Measurements from ENCODE around the gene PDE8A. TPM values are rescaled to one million over a fixed set of nuclear protein-coding genes. Genes with fewer than 3 reads are reported as not detected.
A peak's percentile ranks its signal among the peaks of the same experiment; 100 is the strongest.

The PDE8A gene
- total RNA-seq, 2 donors from 2014 or later, result 19.2 to 23.2 TPM

DNA sequence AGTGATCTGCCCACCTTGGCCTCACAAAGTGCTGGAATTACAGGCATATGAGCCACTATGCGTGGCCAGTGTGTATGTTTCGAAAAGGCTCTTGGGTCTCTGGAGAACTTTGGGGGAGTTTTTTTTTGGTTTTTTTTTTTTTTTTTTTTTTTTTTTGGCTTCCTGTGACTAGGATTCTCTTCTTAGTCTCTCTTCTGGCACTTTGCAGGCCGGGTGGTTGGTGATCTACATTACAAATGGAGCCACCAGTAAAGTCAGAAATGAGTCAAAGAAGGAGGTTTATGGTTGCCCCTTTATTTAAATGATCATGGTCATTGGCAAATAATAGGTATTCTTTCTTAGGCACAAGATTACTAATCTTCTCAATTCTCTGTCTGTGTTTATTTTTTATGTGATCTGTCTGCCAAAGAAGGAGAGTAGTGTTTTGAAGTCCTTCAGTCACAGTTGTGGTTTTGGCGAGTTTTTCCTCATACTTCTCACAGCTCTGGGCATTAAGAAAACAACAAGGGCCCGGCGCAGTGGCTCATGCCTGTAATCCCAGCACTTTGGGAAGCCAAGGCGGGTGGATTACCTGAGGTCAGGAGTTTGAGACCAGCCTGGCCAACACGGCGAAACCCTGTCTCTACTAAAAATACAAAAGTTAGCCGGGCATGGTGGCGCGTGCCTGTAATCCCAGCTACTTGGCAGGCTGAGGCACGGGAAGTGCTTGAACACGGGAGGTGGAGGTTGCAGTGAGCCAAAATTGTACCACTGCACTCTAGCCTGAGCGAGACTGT lies 38.3 kb downstream of the PDE8A start:
- H3K4me3 ChIP-seq, result no peak overlapping the region
- H3K9me3 ChIP-seq, result no peaks in the 10 kb centered on the region
- TF ChIP-seq, protein P1, sequence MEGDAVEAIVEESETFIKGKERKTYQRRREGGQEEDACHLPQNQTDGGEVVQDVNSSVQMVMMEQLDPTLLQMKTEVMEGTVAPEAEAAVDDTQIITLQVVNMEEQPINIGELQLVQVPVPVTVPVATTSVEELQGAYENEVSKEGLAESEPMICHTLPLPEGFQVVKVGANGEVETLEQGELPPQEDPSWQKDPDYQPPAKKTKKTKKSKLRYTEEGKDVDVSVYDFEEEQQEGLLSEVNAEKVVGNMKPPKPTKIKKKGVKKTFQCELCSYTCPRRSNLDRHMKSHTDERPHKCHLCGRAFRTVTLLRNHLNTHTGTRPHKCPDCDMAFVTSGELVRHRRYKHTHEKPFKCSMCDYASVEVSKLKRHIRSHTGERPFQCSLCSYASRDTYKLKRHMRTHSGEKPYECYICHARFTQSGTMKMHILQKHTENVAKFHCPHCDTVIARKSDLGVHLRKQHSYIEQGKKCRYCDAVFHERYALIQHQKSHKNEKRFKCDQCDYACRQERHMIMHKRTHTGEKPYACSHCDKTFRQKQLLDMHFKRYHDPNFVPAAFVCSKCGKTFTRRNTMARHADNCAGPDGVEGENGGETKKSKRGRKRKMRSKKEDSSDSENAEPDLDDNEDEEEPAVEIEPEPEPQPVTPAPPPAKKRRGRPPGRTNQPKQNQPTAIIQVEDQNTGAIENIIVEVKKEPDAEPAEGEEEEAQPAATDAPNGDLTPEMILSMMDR (IDR thresholded peaks at IDR 0.05), result no peak
- H3K4me1 ChIP-seq, result peaks cover 0 to 14% of the 10 kb centered on the region in 2 donors
- DNase-seq (ENCODE audit: low spot score), result no peak
- H3K27ac ChIP-seq, result no peak overlapping the region
- no peaks in the 10 kb centered on the region for H3K27me3 ChIP-seq
- H3K36me3 ChIP-seq, result no peaks in the 10 kb centered on the region

DNA sequence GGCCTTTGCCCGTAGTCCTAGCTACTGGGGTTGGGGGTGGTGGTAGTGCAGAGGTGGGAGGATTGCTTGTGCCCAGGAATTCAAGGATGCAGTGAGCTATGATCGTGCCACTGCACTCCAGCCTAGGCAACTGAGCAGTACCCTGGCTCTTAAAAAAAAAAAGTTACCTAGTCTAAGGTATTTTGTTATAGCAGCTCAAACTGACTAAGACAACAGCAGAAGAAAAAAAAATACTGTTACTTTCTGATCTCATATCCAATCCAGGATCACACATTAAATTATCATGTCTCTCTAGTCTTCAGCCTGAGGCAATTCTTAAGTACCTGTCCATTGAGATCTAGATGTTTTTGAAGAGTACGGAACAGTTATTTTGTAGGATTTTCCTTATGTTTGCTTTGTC lies 39.8 kb downstream of the PDE8A start:
- no peak overlapping the region for H3K4me3 ChIP-seq
- no peak overlapping the region for H3K27ac ChIP-seq
- no peak for DNase-seq (ENCODE audit: low spot score)
- no peaks in the 10 kb centered on the region for H3K36me3 ChIP-seq
- H3K4me1 ChIP-seq, result peaks cover 5 to 25% of the 10 kb centered on the region in 2 donors
- TF ChIP-seq, protein P1 (IDR thresholded peaks at IDR 0.05), result no peak
- H3K27me3 ChIP-seq, result no peaks in the 10 kb centered on the region
- H3K9me3 ChIP-seq, result no peaks in the 10 kb centered on the region

DNA sequence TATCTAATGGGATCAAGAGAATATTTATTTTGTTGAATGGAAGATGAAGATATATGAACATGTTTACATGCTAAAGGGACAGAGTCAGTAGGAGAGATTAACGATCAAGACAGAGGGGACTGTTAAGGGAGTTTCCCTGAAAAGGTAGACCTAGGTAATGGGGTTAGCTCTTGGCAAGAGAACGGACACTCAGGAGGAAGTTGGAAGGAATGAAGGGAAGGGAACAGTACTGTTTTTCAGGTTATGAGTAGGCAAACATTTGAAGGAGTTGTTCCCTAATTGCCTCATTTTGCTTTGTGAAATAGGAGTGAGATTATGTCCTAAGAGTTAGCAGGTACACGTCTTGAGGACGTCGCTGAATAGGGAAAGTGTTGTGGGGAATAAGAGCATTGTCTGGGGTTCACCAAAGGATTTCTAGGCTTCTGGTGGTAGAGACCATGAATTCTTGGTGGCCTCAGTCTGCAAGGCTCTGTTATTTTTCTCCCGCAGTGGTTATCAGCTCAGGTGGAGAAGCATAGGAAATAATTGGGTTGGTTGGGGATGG lies 41.3 kb downstream of the PDE8A start:
- TF ChIP-seq, protein P1 (IDR thresholded peaks at IDR 0.05), result no peak
- Histone ChIP-seq H3K4me3 (no peak overlapping the region), H3K36me3 (no peaks in the 10 kb centered on the region), H3K9me3 (no peaks in the 10 kb centered on the region), H3K27ac (no peak overlapping the region), H3K27me3 (no peaks in the 10 kb centered on the region), H3K4me1 (peaks cover 5 to 39% of the 10 kb centered on the region in 2 donors)
- no peak for DNase-seq (ENCODE audit: low spot score)

DNA sequence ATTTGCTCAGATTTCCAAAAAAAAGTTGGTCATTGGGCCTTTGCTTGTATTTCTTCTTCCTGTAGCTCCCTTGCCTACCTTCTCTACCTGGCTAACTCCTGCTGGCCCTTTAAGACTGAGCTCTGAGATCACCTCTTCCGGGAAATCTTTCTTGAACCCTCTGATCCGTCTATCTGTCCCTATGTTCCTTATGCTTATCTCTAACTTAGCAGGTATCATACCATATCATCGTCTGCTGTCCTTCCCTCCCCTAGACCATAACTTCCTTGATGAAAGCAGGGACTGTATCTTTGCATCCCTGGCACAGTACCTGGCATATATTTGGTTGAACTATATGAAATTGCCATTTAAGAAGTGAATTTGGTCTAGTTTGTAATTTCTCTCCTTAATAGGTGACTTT lies 42.3 kb downstream of the PDE8A start:
- no peak overlapping the region for H3K27ac ChIP-seq
- peaks cover 5 to 39% of the 10 kb centered on the region in 2 donors for H3K4me1 ChIP-seq
- DNase-seq (ENCODE audit: low spot score), result no peak
- no peaks in the 10 kb centered on the region for H3K36me3 ChIP-seq
- H3K9me3 ChIP-seq, result no peaks in the 10 kb centered on the region
- no peak overlapping the region for H3K4me3 ChIP-seq
- TF ChIP-seq, protein P1 (IDR thresholded peaks at IDR 0.05), result no peak
- no peaks in the 10 kb centered on the region for H3K27me3 ChIP-seq

DNA sequence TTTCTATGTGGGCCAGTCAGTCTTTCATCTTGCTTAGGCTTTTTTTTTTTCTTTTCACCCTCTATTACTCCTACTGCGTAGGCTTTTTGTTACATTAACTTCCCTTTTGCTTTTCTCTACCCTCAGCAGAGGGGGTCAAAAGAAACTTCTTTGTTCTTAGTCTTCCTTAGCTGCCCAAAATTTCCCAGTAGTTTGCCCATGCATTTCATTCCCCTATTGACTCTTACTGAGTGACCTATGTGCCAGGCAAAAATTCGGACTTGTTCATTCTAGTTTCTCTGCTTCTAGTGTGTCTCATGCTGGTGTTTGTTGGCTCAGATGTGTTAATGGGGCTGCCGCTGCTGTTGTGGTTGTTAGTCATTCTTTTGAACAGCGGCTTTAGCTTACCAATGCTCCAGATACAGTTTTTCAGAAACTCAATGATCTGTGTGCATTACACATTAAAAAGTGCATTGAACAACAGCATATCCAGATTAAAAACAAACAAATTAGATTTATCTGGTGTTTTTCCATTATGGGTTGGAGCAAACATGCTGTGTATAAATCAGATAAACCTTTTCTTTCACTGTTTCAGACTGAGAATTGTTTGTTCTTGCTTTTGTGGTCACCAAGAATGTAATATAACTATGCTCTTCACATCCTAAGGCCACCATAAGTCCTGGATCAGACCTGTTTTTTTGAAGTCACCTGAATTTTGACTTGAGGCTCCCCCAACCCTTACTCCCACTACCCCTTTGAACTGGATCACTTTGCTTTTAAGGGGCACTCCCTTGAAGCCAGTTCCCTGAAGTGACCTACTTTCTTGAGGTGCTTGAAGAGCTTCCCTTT lies 43.1 kb downstream of the PDE8A start:
- Histone ChIP-seq H3K4me3 (no peak overlapping the region), H3K36me3 (no peaks in the 10 kb centered on the region), H3K27me3 (no peaks in the 10 kb centered on the region), H3K27ac (peak overlapping the region; percentile 22 to 38), H3K4me1 (peaks cover 5 to 39% of the 10 kb centered on the region in 2 donors), H3K9me3 (no peaks in the 10 kb centered on the region)
- TF ChIP-seq, protein P1 (IDR thresholded peaks at IDR 0.05), result no peak
- no peak for DNase-seq (ENCODE audit: low spot score)
